ENCODE measurements around the gene BBOF1.

DNA sequence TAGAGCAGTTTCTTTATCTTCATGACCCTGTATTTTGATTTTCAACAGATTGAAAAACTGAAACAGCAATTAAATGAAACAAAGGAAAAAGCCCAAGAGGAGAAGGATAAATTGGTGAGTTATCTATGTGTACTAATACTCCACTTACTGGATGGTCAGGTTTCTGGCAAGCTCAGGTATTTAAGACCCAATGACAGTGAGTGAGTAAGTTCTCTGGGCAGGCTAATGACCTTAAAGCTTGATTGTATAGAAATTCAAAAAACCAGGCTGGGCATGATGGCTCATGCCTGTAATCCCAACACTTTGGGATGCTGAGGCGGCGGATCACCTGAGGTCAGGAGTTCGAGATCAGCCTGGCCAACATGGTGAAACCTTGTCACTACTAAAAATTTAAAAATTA lies 10.0 kb downstream of the BBOF1 start:
- TF ChIP-seq POLR2A (IDR thresholded peaks at IDR 0.05), result no peak
- TF ChIP-seq, protein P1, sequence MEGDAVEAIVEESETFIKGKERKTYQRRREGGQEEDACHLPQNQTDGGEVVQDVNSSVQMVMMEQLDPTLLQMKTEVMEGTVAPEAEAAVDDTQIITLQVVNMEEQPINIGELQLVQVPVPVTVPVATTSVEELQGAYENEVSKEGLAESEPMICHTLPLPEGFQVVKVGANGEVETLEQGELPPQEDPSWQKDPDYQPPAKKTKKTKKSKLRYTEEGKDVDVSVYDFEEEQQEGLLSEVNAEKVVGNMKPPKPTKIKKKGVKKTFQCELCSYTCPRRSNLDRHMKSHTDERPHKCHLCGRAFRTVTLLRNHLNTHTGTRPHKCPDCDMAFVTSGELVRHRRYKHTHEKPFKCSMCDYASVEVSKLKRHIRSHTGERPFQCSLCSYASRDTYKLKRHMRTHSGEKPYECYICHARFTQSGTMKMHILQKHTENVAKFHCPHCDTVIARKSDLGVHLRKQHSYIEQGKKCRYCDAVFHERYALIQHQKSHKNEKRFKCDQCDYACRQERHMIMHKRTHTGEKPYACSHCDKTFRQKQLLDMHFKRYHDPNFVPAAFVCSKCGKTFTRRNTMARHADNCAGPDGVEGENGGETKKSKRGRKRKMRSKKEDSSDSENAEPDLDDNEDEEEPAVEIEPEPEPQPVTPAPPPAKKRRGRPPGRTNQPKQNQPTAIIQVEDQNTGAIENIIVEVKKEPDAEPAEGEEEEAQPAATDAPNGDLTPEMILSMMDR (IDR thresholded peaks at IDR 0.05), result no peak

Data from esophagus squamous epithelium (tissue), 4 donors.